GM12865 (cell line): ENCODE measurements around the gene GLCE.

Source experiments
- DNase-seq: peaks from one replicate; pipeline ENCODE4 v3.0.0; 2010; ENCODE audit warnings: low read depth
- H3K4me3 ChIP-seq: 2 replicates; pipeline ENCODE4 v1.5.1; 2011; ENCODE audit warnings: mild to moderate bottlenecking, low read depth, low read length, control low read depth
- CTCF ChIP-seq: IDR thresholded peaks from 2 replicates; pipeline ENCODE4 v1.5.1; 2011; ENCODE audit warnings: low read length, control low read depth, low read depth, inconsistent platforms; ENCODE audit not compliant: insufficient read depth; ENCODE audit errors: missing control alignments

The GLCE gene

GRCh38 chr15:69119001-69119400 is 41.4 kb upstream of the GLCE start:
- H3K4me3 ChIP-seq = no peak overlapping the region
- no peak for TF ChIP-seq CTCF
- DNase-seq = no peak

GRCh38 chr15:69119683-69120395 is 40.6 kb upstream of the GLCE start:
- no peak for TF ChIP-seq CTCF
- no peak overlapping the region for H3K4me3 ChIP-seq
- no peak for DNase-seq

- TF ChIP-seq CTCF = no peak
- no peak for DNase-seq
- H3K4me3 ChIP-seq = no peak overlapping the region
Observed at GRCh38 chr15:69120732-69121131, 39.7 kb upstream of the GLCE start.

- DNase-seq = no peak
- no peak overlapping the region for H3K4me3 ChIP-seq
- no peak for TF ChIP-seq CTCF
Observed at GRCh38 chr15:69121198-69121828, 39.1 kb upstream of the GLCE start.

GRCh38 chr15:69125236-69125635 is 35.2 kb upstream of the GLCE start:
- DNase-seq = no peak
- no peak overlapping the region for H3K4me3 ChIP-seq
- no peak for TF ChIP-seq CTCF

GRCh38 chr15:69126054-69126469 is 34.4 kb upstream of the GLCE start:
- no peak overlapping the region for H3K4me3 ChIP-seq
- no peak for DNase-seq
- TF ChIP-seq CTCF = no peak
